GOT3 (cell line): ENCODE data around the gene TMEM254.
A peak's percentile ranks its signal among the peaks of the same experiment; 100 is the strongest.
"Not testable (repeated sequence)": the region's sequence is repeated elsewhere in the genome, so short reads cannot be mapped to it uniquely, and the experiment has no call there.

Experiments
- DNase-seq: peaks from one replicate; lab custom pipeline; 2025; ENCODE audit warnings: mixed read lengths; lab: John Stamatoyannopoulos, UW

Gene TMEM254

DNA sequence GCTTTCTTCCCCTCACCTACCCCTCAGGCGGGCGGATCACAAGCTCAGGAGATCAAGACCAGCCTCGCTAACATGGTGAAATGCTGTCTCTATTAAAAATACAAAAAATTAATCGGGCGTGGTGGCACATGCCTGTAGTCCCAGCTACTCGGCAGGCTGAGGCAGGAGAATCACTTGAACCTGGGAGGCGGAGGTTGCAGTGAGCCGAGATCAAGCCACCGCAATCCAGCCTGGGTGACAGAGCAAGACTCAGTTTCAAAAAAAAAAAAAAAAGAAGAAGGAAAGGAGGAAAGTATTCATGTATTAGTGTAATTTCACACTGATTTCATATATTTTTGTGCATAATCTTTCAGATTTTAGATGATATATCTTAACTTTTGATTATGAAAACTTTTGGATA, 55.2 kb downstream of the TMEM254 start:
- DNase-seq: not testable (repeated sequence)

GRCh38 chr10:80136134-80136571, 57.7 kb downstream of the TMEM254 start:
- peak; percentile 66 for DNase-seq

DNA sequence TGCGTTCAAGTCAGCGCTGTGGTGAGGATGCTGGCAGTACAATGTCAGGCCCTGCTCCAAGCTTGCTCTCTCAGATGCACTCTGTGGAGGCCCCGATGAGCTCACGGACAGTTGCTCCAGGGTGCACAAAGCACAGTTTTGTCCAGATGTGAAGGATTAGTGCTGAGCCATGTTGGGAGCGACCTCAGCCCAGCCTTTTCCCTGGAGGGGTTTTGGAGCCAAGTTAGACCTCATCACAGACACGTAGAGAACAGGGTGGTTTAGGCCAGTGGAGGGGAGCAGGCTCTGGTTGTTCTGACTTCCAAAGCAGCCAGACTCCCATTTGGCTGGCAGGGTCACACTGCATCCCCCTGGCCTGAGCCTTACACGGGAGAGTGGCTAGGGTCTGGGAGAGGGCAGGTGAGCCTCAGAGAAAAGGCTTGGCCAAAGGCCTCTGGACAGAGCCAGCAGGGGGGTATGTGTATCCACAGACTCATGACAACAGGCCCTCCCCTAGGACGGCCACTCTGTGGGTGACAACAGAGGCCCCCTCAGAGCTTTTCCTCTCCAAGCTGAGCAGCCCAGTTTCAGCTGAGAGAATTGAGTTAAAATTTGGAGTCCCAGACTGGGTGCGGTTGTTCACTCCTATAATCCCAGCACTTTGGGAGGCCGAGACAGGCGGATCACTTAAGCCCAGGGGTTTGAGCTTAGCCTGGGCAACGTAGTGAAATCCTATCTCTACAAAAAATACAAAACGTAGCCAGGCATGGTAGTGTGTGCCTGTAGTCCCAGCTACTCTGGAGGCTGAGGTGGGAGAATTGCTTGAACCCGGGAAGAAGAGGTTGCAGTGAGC, 58.8 kb downstream of the TMEM254 start:
- DNase-seq: no peak

DNA sequence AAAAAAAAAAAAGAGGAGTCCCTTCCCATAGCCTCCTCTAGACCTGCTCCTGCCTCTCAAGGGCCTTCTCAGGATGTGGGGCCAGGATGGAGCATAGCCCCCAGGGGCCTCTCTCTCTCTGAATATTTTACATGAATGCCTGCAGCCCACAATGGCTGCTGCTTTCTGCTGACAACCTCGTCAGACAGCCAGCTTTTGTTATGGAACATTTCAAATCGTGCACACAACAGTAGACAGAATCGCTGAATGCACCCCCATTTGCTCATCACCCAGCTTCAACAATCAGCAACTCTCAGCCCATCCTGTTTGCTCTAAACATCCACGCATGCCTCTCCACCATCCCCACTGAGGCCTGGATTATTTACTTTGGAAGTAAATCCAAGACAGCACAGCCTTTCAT, 59.5 kb downstream of the TMEM254 start:
- DNase-seq: no peak

DNA sequence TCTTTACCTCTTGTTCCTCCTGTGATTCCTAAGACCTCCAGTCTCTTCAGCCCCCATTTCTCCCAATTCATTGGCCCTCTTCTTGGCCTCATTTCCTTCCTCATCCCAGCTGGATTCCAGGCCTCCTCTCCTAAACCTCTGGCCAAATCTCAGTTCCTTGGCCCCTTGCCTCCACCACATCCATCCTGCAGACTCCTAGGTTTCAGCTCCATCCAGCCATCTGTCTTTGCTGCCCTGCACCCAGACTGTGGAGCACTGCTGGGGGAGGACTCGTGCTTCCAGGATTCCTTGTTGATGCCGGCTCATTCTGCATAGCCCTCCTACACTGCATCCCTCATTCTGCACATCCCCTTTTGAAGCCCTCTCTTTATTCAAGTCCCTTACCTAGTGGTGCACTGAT, 60.8 kb downstream of the TMEM254 start:
- DNase-seq: no peak

GRCh38 chr10:80140251-80140650, 61.8 kb downstream of the TMEM254 start:
- no peak for DNase-seq

GRCh38 chr10:80141696-80142460, 63.4 kb downstream of the TMEM254 start:
- DNase-seq: no peak
